Stimulated activated CD4-positive, alpha-beta T cell treated with anti-CD3 and anti-CD28 coated beads, Interleukin-2, amount 100 ng/mL, for 48 hours (primary cell): Measurements from ENCODE around the gene ARIH2.
A peak's percentile ranks its signal among the peaks of the same experiment; 100 is the strongest.
"Not testable (repeated sequence)": the region's sequence is repeated elsewhere in the genome, so short reads cannot be mapped to it uniquely, and the experiment has no call there.

Experiments
- DNase-seq, 2 donors: peaks; one replicate each; pipeline ENCODE4 v3.0.0-alpha.2; 2020

The ARIH2 gene

GRCh38 chr3:48918388-48919214 is at the start of gene ARIH2:
TSS of gene ARIH2 (plus strand) at chr3:48918842. CDS start at chr3:48927559, 8,717 bp downstream.
- DNase-seq: peak; percentile 84 to 85

- DNase-seq: no peak
Measured at GRCh38 chr3:48877671-48878070, 41.0 kb upstream of the ARIH2 start.

GRCh38 chr3:48879307-48879993 is 39.2 kb upstream of the ARIH2 start:
- no peak for DNase-seq

- no peak for DNase-seq
Measured at GRCh38 chr3:48879994-48880377, 38.7 kb upstream of the ARIH2 start.

- no peak for DNase-seq
Measured at GRCh38 chr3:48881006-48881405, 37.6 kb upstream of the ARIH2 start.

GRCh38 chr3:48881652-48882114 is 37.0 kb upstream of the ARIH2 start:
- no peak for DNase-seq

GRCh38 chr3:48885753-48886152 is 32.9 kb upstream of the ARIH2 start:
- no peak for DNase-seq

GRCh38 chr3:48891606-48892005 is 27.0 kb upstream of the ARIH2 start:
- no peak for DNase-seq

GRCh38 chr3:48894516-48894915 is 24.1 kb upstream of the ARIH2 start:
- DNase-seq: no peak

GRCh38 chr3:48896936-48897335 is 21.7 kb upstream of the ARIH2 start:
- no peak for DNase-seq

- DNase-seq: no peak
Measured at GRCh38 chr3:48897460-48898376, 20.9 kb upstream of the ARIH2 start.

- peak; percentile 91 to 92 for DNase-seq
Measured at GRCh38 chr3:48898383-48899234, 20.0 kb upstream of the ARIH2 start, which contains the start of gene SLC25A20. TSS of gene SLC25A20 (minus strand) at chr3:48898882. CDS start at chr3:48898794, 88 bp downstream.

GRCh38 chr3:48899273-48899672 is 19.4 kb upstream of the ARIH2 start:
- DNase-seq: no peak

- DNase-seq: not testable (repeated sequence)
Measured at GRCh38 chr3:48907026-48907425, 11.6 kb upstream of the ARIH2 start.

GRCh38 chr3:48915296-48915695 is 3.3 kb upstream of the ARIH2 start:
- no peak for DNase-seq

- peak; percentile 36 to 41 for DNase-seq
Measured at GRCh38 chr3:48919215-48920138, 835 bp downstream of the ARIH2 start.

- DNase-seq: peak in 1 of 2 donors; percentile 14
Measured at GRCh38 chr3:48926425-48927392, 8.1 kb downstream of the ARIH2 start.

GRCh38 chr3:48927928-48928327 is 9.3 kb downstream of the ARIH2 start:
- DNase-seq: no peak

- no peak for DNase-seq
Measured at GRCh38 chr3:48928679-48929078, 10.0 kb downstream of the ARIH2 start.
